HepG2 (cell line): ENCODE data around the gene NAGK. TPM values are rescaled to one million over a fixed set of nuclear protein-coding genes. Genes with fewer than 3 reads are reported as not detected.

Experiments used
- ATAD3A ChIP-seq: sonication (generic); formaldehyde crosslinking; IDR thresholded peaks from 2 replicates; pipeline ENCODE4 v1.4.0; 2020; ENCODE audit warnings: missing genetic modification reagents
- BHLHE40 ChIP-seq: IDR thresholded peaks from 2 replicates; pipeline ENCODE4 v1.6.1; 2011; ENCODE audit warnings: low read length, improper control_type of control experiment
- CSRNP1 ChIP-seq: sonication (generic); formaldehyde crosslinking; IDR thresholded peaks from 2 replicates; pipeline ENCODE4 v1.8.1; 2023; ENCODE audit warnings: mild to moderate bottlenecking, missing genetic modification reagents
- HNF4A ChIP-seq: sonication (generic); formaldehyde crosslinking; IDR thresholded peaks from 2 replicates; pipeline ENCODE4 v1.4.0; 2020; ENCODE audit warnings: missing genetic modification reagents
- KLF16 ChIP-seq, 2 experiments: sonication (generic) in 1 of 2; formaldehyde crosslinking in 1 of 2; IDR thresholded peaks; 2 replicates each; pipeline versions ENCODE4 v1.6.1 to v1.8.0; 2016 to 2023; ENCODE audit warnings: missing genetic modification reagents in 2 of 2, missing compliant biosample characterization in 1 of 2
- MIXL1 ChIP-seq: IDR thresholded peaks from 2 replicates; pipeline ENCODE4 v1.6.1; 2016
- NFATC3 ChIP-seq: sonication (generic); formaldehyde crosslinking; IDR thresholded peaks from 2 replicates; pipeline ENCODE4 v1.5.1; 2020; ENCODE audit warnings: mild to moderate bottlenecking, missing genetic modification reagents
- NFYC ChIP-seq: IDR thresholded peaks from 2 replicates; pipeline ENCODE4 v1.6.1; 2016; ENCODE audit warnings: missing genetic modification reagents, missing compliant biosample characterization
- NRL ChIP-seq: sonication (generic); formaldehyde crosslinking; IDR thresholded peaks from 2 replicates; pipeline ENCODE4 v1.5.0; 2020; ENCODE audit warnings: missing genetic modification reagents, mild to moderate bottlenecking, moderate library complexity, borderline replicate concordance
- PAX8 ChIP-seq: sonication (generic); formaldehyde crosslinking; IDR thresholded peaks from 2 replicates; pipeline ENCODE4 v1.8.0; 2022; ENCODE audit warnings: mild to moderate bottlenecking, missing genetic modification reagents, borderline replicate concordance
- RELA ChIP-seq: sonication (generic); formaldehyde crosslinking; IDR thresholded peaks from 2 replicates; pipeline ENCODE4 v1.4.0; 2020; ENCODE audit warnings: missing genetic modification reagents
- SIN3B ChIP-seq: fragments of 150-350 bp; IDR thresholded peaks from 2 replicates; pipeline ENCODE4 v1.6.1; 2014; ENCODE audit warnings: low read length
- SNAPC2 ChIP-seq: sonication (generic); formaldehyde crosslinking; IDR thresholded peaks from 2 replicates; pipeline ENCODE4 v1.8.1; 2022; ENCODE audit warnings: mild to moderate bottlenecking, missing genetic modification reagents
- ZBTB3 ChIP-seq: sonication (generic); formaldehyde crosslinking; IDR thresholded peaks from 2 replicates; pipeline ENCODE4 v1.4.0; 2020; ENCODE audit warnings: low read depth, mild to moderate bottlenecking, moderate library complexity, missing genetic modification reagents, borderline replicate concordance
- ZNF30 ChIP-seq: sonication (generic); formaldehyde crosslinking; IDR thresholded peaks from 2 replicates; pipeline ENCODE4 v1.5.0; 2020; ENCODE audit warnings: mild to moderate bottlenecking, missing genetic modification reagents
- ZNF362 ChIP-seq: sonication (generic); formaldehyde crosslinking; IDR thresholded peaks from 2 replicates; pipeline ENCODE4 v1.4.0; 2020; ENCODE audit warnings: missing genetic modification reagents, mild to moderate bottlenecking, borderline replicate concordance
- ZNF460 ChIP-seq: sonication (generic); formaldehyde crosslinking; IDR thresholded peaks from 2 replicates; pipeline ENCODE4 v1.5.1; 2020; ENCODE audit warnings: missing genetic modification reagents, mild to moderate bottlenecking, borderline replicate concordance
- ZNF569 ChIP-seq: sonication (generic); formaldehyde crosslinking; IDR thresholded peaks from 2 replicates; pipeline ENCODE4 v1.5.0; 2020; ENCODE audit warnings: mild to moderate bottlenecking, missing genetic modification reagents, moderate library complexity, borderline replicate concordance
- ZNF572 ChIP-seq: sonication (generic); formaldehyde crosslinking; IDR thresholded peaks from 2 replicates; pipeline ENCODE4 v1.5.1; 2020; ENCODE audit warnings: mild to moderate bottlenecking, missing genetic modification reagents
- ZNF687 ChIP-seq: sonication (generic); formaldehyde crosslinking; IDR thresholded peaks from 2 replicates; pipeline ENCODE4 v1.5.1; 2020; ENCODE audit warnings: mild to moderate bottlenecking, missing genetic modification reagents, moderate library complexity
- polyA plus RNA-seq, 8 experiments: library from polyadenylated mRNA; depleted of rRNA in 3 of 8; stranded (reverse) in 7 of 8; unstranded in 1 of 8; fragments of >200 nt; fragmentation: Illumina TruSeq in 4 of 8; extraction: Trizol in 4 of 8; gene quantifications; 2 replicates each; pipeline versions ENCODE4 v1.2.1 to v1.2.3, GENCODE V29; 2011 to 2016; ENCODE audit warnings: low read depth in 4 of 8, missing spikeins in 1 of 8, mixed read lengths in 1 of 8; ENCODE audit not compliant: insufficient read depth in 1 of 8
- total RNA-seq, 5 experiments: library from RNA; depleted of rRNA; stranded (reverse); fragments of >200 nt; fragmentation: Illumina TruSeq; extraction: Trizol; gene quantifications; 2 replicates each; pipeline ENCODE4 v1.2.3, GENCODE V29; 2016; ENCODE audit warnings: low read depth in 1 of 5

Gene NAGK
- total and polyA plus RNA-seq, 2 of the 13 experiments (the other 11 are each of a cell fraction or from before 2014, with no cell fraction given), result 24.4 to 35.2 TPM

GRCh38 chr2:71068218-71069035 lies at the start of gene NAGK (continued):
- TF ChIP-seq CSRNP1 (CRISPR knock-in tag) (peak; percentile 93), SIN3B (no peak), ZNF30 (CRISPR knock-in tag) (peak; percentile 91), MIXL1 (CRISPR knock-in tag) (peak; percentile 63), ZNF687 (CRISPR knock-in tag) (peak; percentile 100), ATAD3A (CRISPR knock-in tag) (no peak), NFATC3 (CRISPR knock-in tag) (peak; percentile 97; the same call in 1 of the 2 replicates), RELA (no peak; the same call in 1 of the 2 replicates), BHLHE40 (peak; percentile 80), NRL (CRISPR knock-in tag) (peak; percentile 94), HNF4A (CRISPR knock-in tag) (peak; percentile 53; the same call in 1 of the 2 replicates), SNAPC2 (CRISPR knock-in tag) (no peak), KLF16 (CRISPR knock-in tag; IDR thresholded peaks at IDR 0.05) (peak; percentile 97 to 99), ZNF569 (peak; percentile 98; the same call in 1 of the 2 replicates), PAX8 (CRISPR knock-in tag) (peak; percentile 97), NFYC (CRISPR knock-in tag) (peak; percentile 61), ZNF362 (CRISPR knock-in tag) (peak; percentile 19; the same call in 1 of the 2 replicates), ZNF460 (CRISPR knock-in tag) (no peak), ZNF572 (CRISPR knock-in tag) (peak; percentile 98), ZBTB3 (CRISPR knock-in tag) (peak; percentile 80; the same call in 1 of the 2 replicates)
